OCI-M1 (cell line): ENCODE measurements around the gene VPS13D.
A peak's percentile ranks its signal among the peaks of the same experiment; 100 is the strongest.

Source experiments
- DNase-seq: peaks from one replicate; lab custom pipeline; 2025; lab: John Stamatoyannopoulos, UW

The VPS13D gene

GRCh38 chr1:12433323-12434053 is 203.7 kb downstream of the VPS13D start:
- DNase-seq, result peak; percentile 47

DNA sequence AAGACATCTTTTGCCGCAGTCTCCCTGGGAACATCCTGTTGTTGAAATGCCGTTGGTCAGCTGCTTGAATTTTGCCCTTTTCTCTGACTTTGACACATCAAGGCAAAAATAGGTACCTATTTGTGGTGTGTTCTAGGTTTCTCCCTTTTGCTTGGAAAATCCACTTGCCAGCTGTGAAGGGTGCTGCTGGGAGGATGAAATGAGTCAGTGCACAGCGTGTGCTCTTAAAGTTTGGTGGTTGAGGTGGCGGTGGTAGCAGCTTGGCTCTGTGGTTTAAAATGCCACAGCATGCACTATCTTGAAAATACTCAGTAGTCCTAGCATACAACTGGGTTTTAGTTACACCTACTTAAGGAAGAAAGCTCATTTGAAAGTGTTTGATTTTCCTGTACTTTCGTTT is 204.3 kb downstream of the VPS13D start:
- peak; percentile 85 for DNase-seq

DNA sequence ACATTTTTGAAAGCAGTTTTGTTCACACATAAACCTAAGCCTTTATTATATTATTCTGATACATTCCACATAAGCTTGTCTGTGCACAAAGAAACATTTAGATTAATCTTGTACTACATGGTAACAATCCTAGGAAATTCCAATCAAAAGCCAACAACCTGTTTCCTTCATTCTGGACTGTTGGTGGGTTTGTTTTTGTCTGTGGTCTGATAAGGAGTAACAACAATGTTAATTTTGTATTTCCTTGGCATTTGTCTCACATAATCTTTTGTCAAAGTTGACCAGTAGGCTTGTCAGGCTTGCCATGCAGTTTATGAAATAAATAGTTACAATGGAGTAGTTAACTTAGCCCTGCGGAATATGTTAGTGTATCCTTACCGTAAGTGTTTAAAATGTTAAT is 204.9 kb downstream of the VPS13D start:
- DNase-seq, result no peak

GRCh38 chr1:12435639-12436344 is 206.0 kb downstream of the VPS13D start:
- DNase-seq, result no peak

DNA sequence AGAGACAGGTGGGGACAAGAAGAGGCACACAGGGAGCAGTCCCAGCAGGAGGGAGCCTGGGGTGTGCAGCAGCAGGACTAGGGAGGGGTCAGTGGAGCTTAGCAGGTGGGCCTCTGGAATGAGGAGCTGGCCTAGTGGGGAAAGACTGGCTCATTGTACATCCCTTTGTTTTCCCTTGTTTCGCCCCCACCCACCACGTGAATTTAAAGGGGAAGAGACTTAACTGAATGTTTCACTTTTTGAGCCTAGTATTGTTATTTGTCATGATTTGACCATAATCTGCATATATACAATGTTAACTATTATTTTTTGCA is 206.5 kb downstream of the VPS13D start:
- no peak for DNase-seq

DNA sequence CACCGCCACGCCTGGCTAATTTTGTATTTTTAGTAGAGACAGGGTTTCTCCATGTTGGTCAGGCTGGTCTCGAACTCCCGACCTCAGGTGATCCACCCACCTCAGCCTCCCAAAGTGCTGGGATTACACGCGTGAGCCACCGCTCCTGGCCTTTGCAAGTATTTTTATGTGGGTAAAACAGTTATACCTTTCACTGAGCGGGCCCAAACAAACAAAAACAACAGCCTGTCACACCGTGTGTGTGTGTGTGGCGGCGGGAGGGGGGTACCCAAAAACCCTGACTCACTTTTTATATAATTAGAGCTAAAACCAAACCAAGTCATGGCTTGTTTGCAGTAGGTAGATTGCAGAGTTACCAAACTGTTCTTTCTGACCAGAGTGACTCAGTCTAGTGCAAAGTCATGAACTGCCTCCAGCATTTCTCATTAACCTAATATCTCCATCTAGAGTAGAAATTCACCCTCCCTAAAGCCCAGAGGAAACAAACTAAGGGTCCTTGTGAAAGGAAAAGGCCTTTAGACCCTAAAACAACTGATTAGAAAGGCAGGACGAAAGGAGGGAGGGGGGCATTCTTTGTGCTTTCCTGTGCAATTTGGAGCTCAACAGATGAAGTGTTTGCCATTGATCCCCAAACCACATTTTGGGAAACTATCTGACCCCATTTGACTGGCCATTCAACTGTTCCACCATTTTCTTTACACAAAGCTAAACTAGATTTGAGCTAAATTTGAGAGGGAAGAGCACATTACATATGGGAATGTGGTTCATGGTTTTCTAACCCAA is 207.2 kb downstream of the VPS13D start:
- DNase-seq, result peak; percentile 28

- DNase-seq, result no peak
Observed at GRCh38 chr1:12437629-12438028, 207.8 kb downstream of the VPS13D start.

- peak; percentile 56 for DNase-seq
Observed at GRCh38 chr1:12438349-12438924, 208.6 kb downstream of the VPS13D start.

GRCh38 chr1:12439073-12439472 is 209.2 kb downstream of the VPS13D start:
- DNase-seq, result no peak

GRCh38 chr1:12441414-12442105 is 211.7 kb downstream of the VPS13D start:
- DNase-seq, result peak; percentile 64

GRCh38 chr1:12442217-12442616 is 212.4 kb downstream of the VPS13D start:
- no peak for DNase-seq

DNA sequence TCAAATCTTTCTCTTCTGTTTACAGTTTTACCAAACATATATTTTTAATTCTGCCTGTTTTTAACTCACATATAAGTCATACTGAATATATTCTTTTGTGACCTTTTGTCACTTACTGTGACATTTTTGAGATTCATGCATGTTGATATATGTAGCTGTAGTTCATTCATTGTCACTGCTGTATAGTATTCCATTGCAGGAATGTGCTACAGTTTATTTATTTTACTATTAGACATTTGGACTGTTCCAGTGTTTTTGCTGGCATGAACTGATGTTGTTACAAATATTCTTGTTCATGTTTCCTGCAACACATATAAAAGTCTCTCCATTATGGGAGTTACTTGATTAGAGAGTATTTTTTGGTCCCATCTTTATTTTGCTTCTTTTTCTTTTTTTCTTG is 213.3 kb downstream of the VPS13D start:
- no peak for DNase-seq

DNA sequence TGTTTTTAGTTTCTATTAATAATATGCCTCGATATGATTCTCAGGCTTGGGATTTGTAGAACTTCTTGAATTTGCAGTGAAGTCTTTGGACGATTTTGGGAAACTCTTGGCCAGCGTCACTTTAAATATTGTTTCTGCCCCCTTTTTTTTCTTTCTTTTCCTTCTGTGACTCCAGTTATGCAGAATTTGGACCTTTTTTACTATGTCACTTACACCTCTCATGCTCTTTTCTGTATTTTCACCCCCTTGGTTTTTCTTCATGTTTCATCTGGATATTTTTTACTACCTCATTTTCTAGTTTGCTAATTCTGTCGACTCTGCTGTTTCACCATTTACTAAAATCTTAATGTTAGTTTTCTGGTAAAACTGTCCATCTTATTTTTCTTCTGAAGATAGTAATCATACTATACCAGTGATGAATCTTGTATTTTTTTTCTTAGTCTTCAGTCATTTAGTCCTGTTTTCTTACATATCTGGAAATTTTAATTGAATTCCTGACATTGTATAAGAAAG is 214.6 kb downstream of the VPS13D start:
- no peak for DNase-seq

DNA sequence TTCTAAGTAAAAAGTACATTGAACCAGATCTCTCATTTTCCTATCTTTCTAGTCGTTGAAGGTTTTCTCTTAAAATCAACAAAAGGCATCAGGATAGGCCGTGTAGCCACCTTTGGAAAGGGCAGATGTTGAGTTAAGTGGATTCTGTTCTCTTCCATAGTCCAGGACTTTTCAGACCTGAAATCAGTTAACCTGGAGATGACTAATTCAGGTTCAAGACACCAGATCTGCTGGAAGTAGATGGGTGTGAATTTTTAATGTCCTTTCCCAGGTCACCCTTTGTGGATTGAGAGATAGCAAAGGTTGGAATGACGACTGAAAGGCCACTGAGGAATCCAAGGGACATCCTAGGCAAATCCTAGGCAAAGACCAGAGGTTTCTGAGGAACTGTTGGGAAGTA is 215.4 kb downstream of the VPS13D start:
- DNase-seq, result no peak

DNA sequence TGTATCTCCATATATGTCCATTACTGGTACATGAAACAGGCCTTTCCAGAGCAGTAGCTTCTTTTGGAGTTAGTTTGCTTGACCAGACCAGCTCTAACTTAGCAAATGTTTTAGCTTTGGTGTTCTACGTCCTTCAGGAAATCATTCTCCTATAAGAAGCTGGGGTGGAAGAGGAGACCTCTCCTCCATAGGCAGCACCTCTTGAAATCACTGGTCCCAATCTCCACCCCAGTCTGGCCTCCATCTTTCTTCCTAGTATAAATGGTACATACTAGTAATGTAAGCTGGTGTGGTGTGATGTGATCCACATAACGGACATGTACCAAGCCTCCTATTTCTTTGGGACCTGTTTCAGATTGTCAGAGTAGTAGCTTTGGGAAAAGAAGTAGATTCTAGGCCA is 216.8 kb downstream of the VPS13D start:
- DNase-seq, result no peak

GRCh38 chr1:12447307-12447706 is 217.5 kb downstream of the VPS13D start:
- no peak for DNase-seq

GRCh38 chr1:12447849-12448312 is 218.1 kb downstream of the VPS13D start:
- no peak for DNase-seq

DNA sequence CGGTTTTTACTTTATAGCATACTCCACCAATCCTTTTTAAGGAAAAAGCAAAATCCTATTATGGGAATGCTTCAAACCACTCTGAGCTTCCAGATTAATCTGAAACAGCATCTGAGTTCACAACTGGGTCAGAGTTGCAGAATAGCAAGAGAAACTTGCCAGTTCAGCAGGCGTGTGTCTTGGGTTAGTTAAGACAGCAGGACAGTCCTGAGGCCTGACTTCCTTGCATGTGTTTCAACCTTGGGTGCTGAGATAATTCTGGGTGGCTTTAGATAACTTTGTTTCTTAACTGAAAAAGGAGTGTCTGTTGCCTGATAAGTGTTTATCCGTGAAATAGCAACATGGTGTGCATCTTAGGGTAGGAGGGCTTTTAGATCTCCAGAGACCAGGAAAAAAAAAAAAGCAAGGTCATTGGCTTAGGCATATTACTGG is 218.9 kb downstream of the VPS13D start:
- peak; percentile 97 for DNase-seq

DNA sequence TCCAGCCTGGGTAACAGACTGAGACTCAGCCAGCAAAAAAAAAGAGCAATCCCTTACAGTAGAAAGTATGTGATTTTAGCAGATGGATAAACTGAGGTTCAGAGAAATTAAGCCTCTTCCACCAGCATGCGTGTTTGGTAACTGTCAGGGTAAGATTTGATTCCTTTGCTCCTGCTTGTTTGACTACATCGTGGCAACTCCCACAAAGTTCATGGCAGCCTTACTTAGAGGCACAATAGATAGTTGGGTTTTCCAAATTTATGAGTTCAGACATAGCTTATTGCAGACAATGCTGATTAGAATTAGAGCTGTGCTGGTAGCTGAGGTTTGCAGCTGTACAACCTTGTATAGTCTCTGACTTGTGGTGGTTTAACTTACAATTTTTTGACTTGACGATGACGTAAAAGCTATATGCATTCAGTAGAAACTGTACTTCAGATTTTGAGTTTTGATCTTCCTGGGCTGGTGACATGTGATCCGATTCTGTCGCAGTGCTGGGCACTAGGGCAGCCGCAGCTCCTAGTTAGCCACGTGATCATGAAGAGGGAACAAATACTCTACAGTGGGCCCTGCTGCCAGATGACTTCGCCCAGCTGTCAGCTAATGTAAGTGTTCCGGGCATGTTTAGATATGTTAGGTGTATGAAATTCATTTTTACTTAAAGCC is 220.4 kb downstream of the VPS13D start:
- DNase-seq, result no peak

DNA sequence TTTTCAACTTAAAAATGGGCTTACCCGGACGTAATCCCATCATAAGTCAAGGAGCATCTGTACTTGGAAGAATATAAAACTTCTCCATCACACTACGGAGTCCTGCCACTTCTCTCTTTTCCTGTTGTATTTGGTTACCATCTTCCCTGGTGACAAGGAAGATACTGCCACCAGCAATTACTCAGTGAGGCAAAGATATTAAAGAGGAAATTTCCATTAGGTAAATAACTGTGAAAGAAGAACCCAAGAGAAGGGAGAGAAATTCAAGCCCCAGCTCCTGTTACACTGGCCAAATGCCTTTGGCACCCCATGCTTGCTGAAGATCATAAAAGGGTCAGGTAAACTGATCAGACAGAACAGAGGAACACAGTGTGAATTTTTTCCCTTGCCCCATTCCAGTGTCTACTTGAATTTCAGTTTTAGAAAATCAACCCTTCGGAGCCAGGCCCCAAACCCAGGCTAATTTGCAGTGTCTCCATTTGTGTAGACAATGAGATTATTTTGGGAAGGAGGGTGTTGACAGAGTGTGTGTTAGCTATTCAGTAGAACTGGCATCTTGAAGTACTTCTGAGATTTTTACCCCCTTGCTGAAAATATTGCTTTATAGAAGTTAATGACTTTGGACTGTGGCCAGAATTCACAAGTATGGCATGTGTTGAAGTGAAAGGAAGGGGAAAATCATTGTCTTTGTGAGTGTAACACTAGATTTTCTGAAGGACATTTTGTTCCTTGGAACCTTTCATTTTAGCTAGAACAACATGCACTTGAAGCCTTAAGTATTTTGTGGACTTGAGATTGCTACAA is 221.1 kb downstream of the VPS13D start:
- no peak for DNase-seq
